Stimulated activated CD8-positive, alpha-beta memory T cell treated with anti-CD3 and anti-CD28 coated beads, Interleukin-2, amount 100 ng/mL, for 1 hour (primary cell): ENCODE results near the gene NAPSA.
"Not testable (repeated sequence)": the region's sequence is repeated elsewhere in the genome, so short reads cannot be mapped to it uniquely, and the experiment has no call there.

Source experiments
- DNase-seq, 2 donors: peaks; one replicate each; pipeline ENCODE4 v3.0.0-alpha.2; 2020; ENCODE audit warnings: low read depth in 2 of 2

NAPSA gene

GRCh38 chr19:50331221-50331993 is 34.0 kb downstream of the NAPSA start:
- no peak for DNase-seq

GRCh38 chr19:50330365-50331078 is 34.9 kb downstream of the NAPSA start:
- peak; percentile 27 to 74 for DNase-seq

- not testable (repeated sequence) for DNase-seq
Measured at GRCh38 chr19:50329926-50330294, 35.5 kb downstream of the NAPSA start.

GRCh38 chr19:50329146-50329925 is 36.1 kb downstream of the NAPSA start, which contains the start of gene KCNC3:
Gene KCNC3, minus strand, starts transcription at chr19:50329377. Its CDS starts 295 bp downstream, at chr19:50329082.
- DNase-seq: peak; percentile 32 to 91

GRCh38 chr19:50328873-50329145 is 36.6 kb downstream of the NAPSA start:
- DNase-seq: no peak

- no peak for DNase-seq
Measured at GRCh38 chr19:50328224-50328872, 37.1 kb downstream of the NAPSA start.

GRCh38 chr19:50327461-50328223 is 37.8 kb downstream of the NAPSA start:
- no peak for DNase-seq

- no peak for DNase-seq
Measured at GRCh38 chr19:50327013-50327412, 38.4 kb downstream of the NAPSA start.

- no peak for DNase-seq
Measured at GRCh38 chr19:50326101-50326664, 39.3 kb downstream of the NAPSA start.

- DNase-seq: peak; percentile 38 to 48
Measured at GRCh38 chr19:50325310-50326100, 39.9 kb downstream of the NAPSA start.

- DNase-seq: no peak
Measured at GRCh38 chr19:50324331-50324730, 41.1 kb downstream of the NAPSA start.

GRCh38 chr19:50323782-50324133 is 41.7 kb downstream of the NAPSA start:
- no peak for DNase-seq

GRCh38 chr19:50322931-50323781 is 42.3 kb downstream of the NAPSA start:
- no peak for DNase-seq

GRCh38 chr19:50322234-50322633 is 43.2 kb downstream of the NAPSA start:
- DNase-seq: no peak

- DNase-seq: no peak
Measured at GRCh38 chr19:50321831-50322230, 43.6 kb downstream of the NAPSA start.

- DNase-seq: no peak
Measured at GRCh38 chr19:50320596-50320995, 44.8 kb downstream of the NAPSA start.

GRCh38 chr19:50320051-50320450 is 45.4 kb downstream of the NAPSA start:
- DNase-seq: no peak

- no peak for DNase-seq
Measured at GRCh38 chr19:50319156-50319555, 46.3 kb downstream of the NAPSA start.

- DNase-seq: no peak
Measured at GRCh38 chr19:50318438-50318837, 47.0 kb downstream of the NAPSA start.
